Calu3 (cell line): ENCODE data around the gene CYP27C1. TPM values are rescaled to one million over a fixed set of nuclear protein-coding genes. Genes with fewer than 3 reads are reported as not detected.

Experiments
- BruUV-seq: library from RNA; stranded (reverse); fragments of 400-500 nt; replicated peaks from 2 replicates; lab custom pipeline; 2021; lab: Mats Ljungman, UMichigan
- CTCF ChIA-PET: fragments of 300-600 bp; sonication (Branson Sonifier 250); formaldehyde crosslinking; loops from one replicate; lab custom pipeline; 2022; ENCODE audit warnings: antibody characterized with exemption; lab: Charles Lee
- DNase-seq: peaks from one replicate; pipeline ENCODE4 v3.0.0; 2022
- H3K27ac Mint-ChIP-seq: one replicate; pipeline ENCODE4 v1.8.0; 2022; ENCODE audit warnings: mixed read lengths; ENCODE audit not compliant: unreplicated experiment
- H3K27me3 Mint-ChIP-seq: one replicate; pipeline ENCODE4 v1.8.0; 2022; ENCODE audit warnings: mixed read lengths; ENCODE audit not compliant: unreplicated experiment
- H3K36me3 Mint-ChIP-seq: one replicate; pipeline ENCODE4 v1.8.0; 2022; ENCODE audit warnings: mild to moderate bottlenecking, moderate library complexity, mixed read lengths; ENCODE audit not compliant: insufficient read depth, unreplicated experiment
- H3K4me1 Mint-ChIP-seq: one replicate; pipeline ENCODE4 v1.8.0; 2022; ENCODE audit warnings: mild to moderate bottlenecking, low read depth, mixed read lengths; ENCODE audit not compliant: unreplicated experiment
- H3K4me3 Mint-ChIP-seq: one replicate; pipeline ENCODE4 v1.8.0; 2022; ENCODE audit warnings: mild to moderate bottlenecking, low read depth, moderate library complexity, mixed read lengths; ENCODE audit not compliant: unreplicated experiment
- H3K9me3 Mint-ChIP-seq: one replicate; pipeline ENCODE4 v1.8.0; 2022; ENCODE audit warnings: low read depth, mixed read lengths; ENCODE audit not compliant: unreplicated experiment
- CTCF ChIP-seq: fragments of 200-600 bp; IDR thresholded peaks from one replicate; pipeline ENCODE4 v1.8.0; 2022; ENCODE audit warnings: antibody characterized with exemption; ENCODE audit not compliant: unreplicated experiment
- intact Hi-C: fragments of 100-400 bp; cut with micrococcal nuclease; formaldehyde crosslinking; loops from one replicate; pipeline ENCODE4 v1.10.0; 2022; ENCODE audit not compliant: unreplicated experiment
- total RNA-seq: library from RNA; stranded (reverse); gene quantifications from 2 replicates; pipeline ENCODE4 v1.2.3, GENCODE V29; 2022

CYP27C1 gene
- total RNA-seq, 1 experiment from 2014 or later, result 0.07 TPM

GRCh38 chr2:127196998-127197397 lies 23.1 kb downstream of the CYP27C1 start:
- intact Hi-C loops, result loop anchor here (1.0 to 5.0 kb wide), 3 partner anchors 98 to 450 kb away; partner anchors contain the start of genes ERCC3 and GPR17
- H3K4me1 Mint-ChIP-seq, result peaks cover 8% of the 10 kb centered on the region
- CTCF ChIA-PET, result interaction anchor here (0.6 to 1.6 kb wide), 21 partner anchors 12 to 453 kb away, joined by 3 to 39 read pairs (median 4); partner anchors contain the start of genes BIN1 and ERCC3
- peaks cover 33% of the 10 kb centered on the region for H3K27me3 Mint-ChIP-seq
- peak; percentile 68 for TF ChIP-seq CTCF
- no peak for DNase-seq
- H3K4me3 Mint-ChIP-seq, result peak overlapping the region; percentile 75
- H3K9me3 Mint-ChIP-seq, result no peaks in the 10 kb centered on the region
- H3K27ac Mint-ChIP-seq, result no peak overlapping the region
- peaks cover 7% of the 10 kb centered on the region for H3K36me3 Mint-ChIP-seq
- BruUV-seq, result no TSS peak

- no TSS peak for BruUV-seq
- H3K36me3 Mint-ChIP-seq, result peaks cover 7% of the 10 kb centered on the region
- H3K27ac Mint-ChIP-seq, result no peak overlapping the region
- no peak overlapping the region for H3K4me3 Mint-ChIP-seq
- CTCF ChIA-PET, result interaction anchor here (0.6 to 1.6 kb wide), 13 partner anchors 12 to 454 kb away, joined by 3 to 39 read pairs (median 5); partner anchors contain the start of genes BIN1 and ERCC3
- H3K4me1 Mint-ChIP-seq, result peaks cover 8% of the 10 kb centered on the region
- DNase-seq, result no peak
- intact Hi-C loops, result loop anchor here (2.0 to 5.0 kb wide), 2 partner anchors 98 to 451 kb away; partner anchors contain the start of genes ERCC3 and GPR17
- peaks cover 37% of the 10 kb centered on the region for H3K27me3 Mint-ChIP-seq
- H3K9me3 Mint-ChIP-seq, result no peaks in the 10 kb centered on the region
- no peak for TF ChIP-seq CTCF
These were observed 23.6 kb downstream of the CYP27C1 start for GRCh38 chr2:127196549-127196948.

GRCh38 chr2:127195140-127196074 lies 24.7 kb downstream of the CYP27C1 start:
- peaks cover 37% of the 10 kb centered on the region for H3K27me3 Mint-ChIP-seq
- CTCF ChIA-PET, result no interaction called here
- H3K36me3 Mint-ChIP-seq, result peaks cover 7% of the 10 kb centered on the region
- no peak overlapping the region for H3K27ac Mint-ChIP-seq
- intact Hi-C loops, result loop anchor here (2.0 to 5.0 kb wide), 2 partner anchors 99 to 452 kb away; partner anchors contain the start of genes ERCC3 and GPR17
- peaks cover 8% of the 10 kb centered on the region for H3K4me1 Mint-ChIP-seq
- H3K9me3 Mint-ChIP-seq, result no peaks in the 10 kb centered on the region
- TF ChIP-seq CTCF, result no peak
- BruUV-seq, result no TSS peak
- no peak for DNase-seq
- H3K4me3 Mint-ChIP-seq, result no peak overlapping the region

GRCh38 chr2:127194447-127194846 lies 25.7 kb downstream of the CYP27C1 start:
- H3K4me3 Mint-ChIP-seq, result no peak overlapping the region
- no peak for TF ChIP-seq CTCF
- intact Hi-C loops, result no loop called here
- H3K9me3 Mint-ChIP-seq, result peaks cover 3% of the 10 kb centered on the region
- no peak for DNase-seq
- BruUV-seq, result no TSS peak
- peaks cover 8% of the 10 kb centered on the region for H3K4me1 Mint-ChIP-seq
- no peak overlapping the region for H3K27ac Mint-ChIP-seq
- peaks cover 37% of the 10 kb centered on the region for H3K27me3 Mint-ChIP-seq
- CTCF ChIA-PET, result no interaction called here
- peaks cover 7% of the 10 kb centered on the region for H3K36me3 Mint-ChIP-seq
